HCT116 (cell line): ENCODE results near the gene CDK11B.
"Not testable (repeated sequence)": the region's sequence is repeated elsewhere in the genome, so short reads cannot be mapped to it uniquely, and the experiment has no call there.

ENCODE experiments used
- ATF3 ChIP-seq: IDR thresholded peaks from 2 replicates; pipeline ENCODE4 v1.6.1; 2012
- CEBPB ChIP-seq: IDR thresholded peaks from 2 replicates; pipeline ENCODE4 v1.6.1; 2012; ENCODE audit warnings: low read depth
- EZH2 ChIP-seq: fragments of 200-600 bp; sonication (generic); IDR thresholded peaks from 2 replicates; pipeline ENCODE4 v1.6.1; 2017; ENCODE audit warnings: antibody characterized with exemption, mixed run types
- EZH2phosphoT487 ChIP-seq: fragments of 200-600 bp; IDR thresholded peaks from 2 replicates; pipeline ENCODE4 v1.6.1; 2018; ENCODE audit warnings: antibody characterized with exemption, borderline replicate concordance
- FOSL1 ChIP-seq: IDR thresholded peaks from 2 replicates; pipeline ENCODE4 v1.6.1; 2012; ENCODE audit warnings: low read depth
- JUND ChIP-seq: IDR thresholded peaks from 2 replicates; pipeline ENCODE4 v1.6.1; 2012
- POLR2A ChIP-seq: IDR thresholded peaks from 2 replicates; pipeline ENCODE4 v1.7.0; 2011; ENCODE audit warnings: borderline replicate concordance; ENCODE audit not compliant: insufficient read depth, insufficient read length; ENCODE audit errors: extremely low read depth
- RAD21 ChIP-seq: IDR thresholded peaks from 2 replicates; pipeline ENCODE4 v1.6.1; 2012; ENCODE audit warnings: low read depth, mild to moderate bottlenecking
- SIN3A ChIP-seq: IDR thresholded peaks from 2 replicates; pipeline ENCODE4 v1.6.1; 2012; ENCODE audit warnings: low read depth
- SP1 ChIP-seq: IDR thresholded peaks from 2 replicates; pipeline ENCODE4 v1.6.1; 2012; ENCODE audit warnings: low read depth
- TCF7L2 ChIP-seq: IDR thresholded peaks from 2 replicates; pipeline ENCODE4 v1.7.0; 2011; ENCODE audit warnings: borderline replicate concordance, inconsistent platforms; ENCODE audit not compliant: insufficient read depth, insufficient read length; ENCODE audit errors: extremely low read depth
- YY1 ChIP-seq: IDR thresholded peaks from 2 replicates; pipeline ENCODE4 v1.6.1; 2011; ENCODE audit warnings: low read length, low read depth, moderate library complexity, mild to moderate bottlenecking; ENCODE audit not compliant: insufficient replicate concordance; ENCODE audit errors: extremely low read depth
- TF ChIP-seq, protein P1 (sequence below): IDR thresholded peaks from 2 replicates; pipeline ENCODE4 v1.6.1; 2011; ENCODE audit warnings: mild to moderate bottlenecking, low read length, moderate library complexity; ENCODE audit not compliant: insufficient replicate concordance; ENCODE audit errors: extremely low read depth
- TF ChIP-seq, protein P2 (sequence below), 3 experiments: fragments of 200-600 bp in 1 of 3; sonication (generic) in 1 of 3; IDR thresholded peaks in 2 of 3; conservative IDR thresholded peaks in 1 of 3; 2 replicates each; pipeline ENCODE4 v1.5.1; 2012 to 2017; ENCODE audit warnings: low read depth in 2 of 3, low read length in 2 of 3, antibody characterized with exemption in 1 of 3, borderline replicate concordance in 1 of 3, control low read depth in 1 of 3, mild to moderate bottlenecking in 1 of 3, mixed read lengths in 1 of 3, mixed run types in 1 of 3, moderate library complexity in 1 of 3; ENCODE audit not compliant: insufficient read depth in 1 of 3

GRCh38 chr1:1658583-1659549 is at the start of gene CDK11B:
- TF ChIP-seq, protein P1, sequence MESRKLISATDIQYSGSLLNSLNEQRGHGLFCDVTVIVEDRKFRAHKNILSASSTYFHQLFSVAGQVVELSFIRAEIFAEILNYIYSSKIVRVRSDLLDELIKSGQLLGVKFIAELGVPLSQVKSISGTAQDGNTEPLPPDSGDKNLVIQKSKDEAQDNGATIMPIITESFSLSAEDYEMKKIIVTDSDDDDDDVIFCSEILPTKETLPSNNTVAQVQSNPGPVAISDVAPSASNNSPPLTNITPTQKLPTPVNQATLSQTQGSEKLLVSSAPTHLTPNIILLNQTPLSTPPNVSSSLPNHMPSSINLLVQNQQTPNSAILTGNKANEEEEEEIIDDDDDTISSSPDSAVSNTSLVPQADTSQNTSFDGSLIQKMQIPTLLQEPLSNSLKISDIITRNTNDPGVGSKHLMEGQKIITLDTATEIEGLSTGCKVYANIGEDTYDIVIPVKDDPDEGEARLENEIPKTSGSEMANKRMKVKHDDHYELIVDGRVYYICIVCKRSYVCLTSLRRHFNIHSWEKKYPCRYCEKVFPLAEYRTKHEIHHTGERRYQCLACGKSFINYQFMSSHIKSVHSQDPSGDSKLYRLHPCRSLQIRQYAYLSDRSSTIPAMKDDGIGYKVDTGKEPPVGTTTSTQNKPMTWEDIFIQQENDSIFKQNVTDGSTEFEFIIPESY = not testable (repeated sequence)
- TF ChIP-seq, protein P2, sequence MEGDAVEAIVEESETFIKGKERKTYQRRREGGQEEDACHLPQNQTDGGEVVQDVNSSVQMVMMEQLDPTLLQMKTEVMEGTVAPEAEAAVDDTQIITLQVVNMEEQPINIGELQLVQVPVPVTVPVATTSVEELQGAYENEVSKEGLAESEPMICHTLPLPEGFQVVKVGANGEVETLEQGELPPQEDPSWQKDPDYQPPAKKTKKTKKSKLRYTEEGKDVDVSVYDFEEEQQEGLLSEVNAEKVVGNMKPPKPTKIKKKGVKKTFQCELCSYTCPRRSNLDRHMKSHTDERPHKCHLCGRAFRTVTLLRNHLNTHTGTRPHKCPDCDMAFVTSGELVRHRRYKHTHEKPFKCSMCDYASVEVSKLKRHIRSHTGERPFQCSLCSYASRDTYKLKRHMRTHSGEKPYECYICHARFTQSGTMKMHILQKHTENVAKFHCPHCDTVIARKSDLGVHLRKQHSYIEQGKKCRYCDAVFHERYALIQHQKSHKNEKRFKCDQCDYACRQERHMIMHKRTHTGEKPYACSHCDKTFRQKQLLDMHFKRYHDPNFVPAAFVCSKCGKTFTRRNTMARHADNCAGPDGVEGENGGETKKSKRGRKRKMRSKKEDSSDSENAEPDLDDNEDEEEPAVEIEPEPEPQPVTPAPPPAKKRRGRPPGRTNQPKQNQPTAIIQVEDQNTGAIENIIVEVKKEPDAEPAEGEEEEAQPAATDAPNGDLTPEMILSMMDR (IDR thresholded peaks at IDR 0.05 in 2 of 3, conservative IDR thresholded peaks at IDR 0.05 in 1 of 3; ENCODE audit: borderline replicate concordance in 1 of 3, insufficient read depth in 1 of 3, low read depth in 2 of 3, low read length in 2 of 3) = peak in 1 of 3 experiments; percentile 18; a peak in 1 of 6 replicates
- not testable (repeated sequence) for TF ChIP-seq POLR2A, YY1, EZH2, EZH2phosphoT487, FOSL1, CEBPB, ATF3, JUND
- TF ChIP-seq SIN3A (peak; percentile 75), SP1 (peak; percentile 66), RAD21 (0 out of 2 replicates have a peak, but pooled peaks have one; percentile 17), TCF7L2 (peak; percentile 43)
